Central memory CD4-positive, alpha-beta T cell (primary cell): ENCODE measurements around the gene SRPK1.

ENCODE experiments used
- DNase-seq: peaks from one replicate; pipeline ENCODE4 v3.0.0; 2022

The SRPK1 gene

GRCh38 chr6:35897486-35897885 is 23.4 kb downstream of the SRPK1 start:
- no peak for DNase-seq

GRCh38 chr6:35897036-35897435 is 23.9 kb downstream of the SRPK1 start:
- no peak for DNase-seq

- DNase-seq = no peak
These were observed 24.7 kb downstream of the SRPK1 start for GRCh38 chr6:35896228-35896627.

- DNase-seq = no peak
These were observed 25.3 kb downstream of the SRPK1 start for GRCh38 chr6:35895560-35895959.

- no peak for DNase-seq
These were observed 26.1 kb downstream of the SRPK1 start for GRCh38 chr6:35894776-35895175.

GRCh38 chr6:35893246-35893645 is 27.7 kb downstream of the SRPK1 start:
- DNase-seq = no peak

- DNase-seq = no peak
These were observed 28.4 kb downstream of the SRPK1 start for GRCh38 chr6:35892482-35892881.

GRCh38 chr6:35879151-35879550 is 41.7 kb downstream of the SRPK1 start:
- DNase-seq = no peak

- no peak for DNase-seq
These were observed 44.0 kb downstream of the SRPK1 start for GRCh38 chr6:35876902-35877301.

GRCh38 chr6:35874730-35875129 is 46.2 kb downstream of the SRPK1 start:
- DNase-seq = no peak

GRCh38 chr6:35859367-35859766 is 61.5 kb downstream of the SRPK1 start:
- DNase-seq = no peak

GRCh38 chr6:35857853-35858252 is 63.0 kb downstream of the SRPK1 start:
- no peak for DNase-seq

GRCh38 chr6:35856250-35856649 is 64.6 kb downstream of the SRPK1 start:
- no peak for DNase-seq

- no peak for DNase-seq
These were observed 67.9 kb downstream of the SRPK1 start for GRCh38 chr6:35852994-35853393.

GRCh38 chr6:35850208-35850607 is 70.7 kb downstream of the SRPK1 start:
- no peak for DNase-seq

- no peak for DNase-seq
These were observed 76.6 kb downstream of the SRPK1 start for GRCh38 chr6:35844290-35844689.

GRCh38 chr6:35842381-35842780 is 78.5 kb downstream of the SRPK1 start:
- DNase-seq = no peak

GRCh38 chr6:35839019-35839418 is 81.9 kb downstream of the SRPK1 start:
- DNase-seq = no peak

- no peak for DNase-seq
These were observed 87.4 kb downstream of the SRPK1 start for GRCh38 chr6:35833536-35833935.

- DNase-seq = no peak
These were observed 89.5 kb downstream of the SRPK1 start for GRCh38 chr6:35831257-35832007.

- no peak for DNase-seq
These were observed 91.6 kb downstream of the SRPK1 start for GRCh38 chr6:35829306-35829705.

- DNase-seq = no peak
These were observed 96.2 kb downstream of the SRPK1 start for GRCh38 chr6:35824552-35825192.

- DNase-seq = no peak
These were observed 97.3 kb downstream of the SRPK1 start for GRCh38 chr6:35823601-35824000.

GRCh38 chr6:35817515-35817914 is 103.4 kb downstream of the SRPK1 start:
- DNase-seq = no peak

- DNase-seq = no peak
These were observed 109.3 kb downstream of the SRPK1 start for GRCh38 chr6:35811699-35811995.
